GM13977 (cell line): ENCODE results near the gene CACNA1B.
"Not testable (repeated sequence)": the region's sequence is repeated elsewhere in the genome, so short reads cannot be mapped to it uniquely, and the experiment has no call there.

Experiments
- DNase-seq: peaks from one replicate; pipeline ENCODE4 v3.0.0; 2012; ENCODE audit warnings: low spot score
- in situ Hi-C: fragments of 300-500 bp; cut with MboI; formaldehyde crosslinking; loops from one replicate; pipeline ENCODE4 v1.12.0; 2022; ENCODE audit warnings: low sequenced_read_pairs, low pct_unique_long_range_greater_than_20kb, mixed read lengths, inconsistent platforms; ENCODE audit not compliant: unreplicated experiment
- TF ChIP-seq, protein P1 (sequence below): IDR thresholded peaks from 2 replicates; pipeline ENCODE4 v1.5.1; 2012; ENCODE audit warnings: mild to moderate bottlenecking, control low read depth; ENCODE audit not compliant: insufficient read depth; ENCODE audit errors: extremely low read depth, missing control alignments

The CACNA1B gene

DNA sequence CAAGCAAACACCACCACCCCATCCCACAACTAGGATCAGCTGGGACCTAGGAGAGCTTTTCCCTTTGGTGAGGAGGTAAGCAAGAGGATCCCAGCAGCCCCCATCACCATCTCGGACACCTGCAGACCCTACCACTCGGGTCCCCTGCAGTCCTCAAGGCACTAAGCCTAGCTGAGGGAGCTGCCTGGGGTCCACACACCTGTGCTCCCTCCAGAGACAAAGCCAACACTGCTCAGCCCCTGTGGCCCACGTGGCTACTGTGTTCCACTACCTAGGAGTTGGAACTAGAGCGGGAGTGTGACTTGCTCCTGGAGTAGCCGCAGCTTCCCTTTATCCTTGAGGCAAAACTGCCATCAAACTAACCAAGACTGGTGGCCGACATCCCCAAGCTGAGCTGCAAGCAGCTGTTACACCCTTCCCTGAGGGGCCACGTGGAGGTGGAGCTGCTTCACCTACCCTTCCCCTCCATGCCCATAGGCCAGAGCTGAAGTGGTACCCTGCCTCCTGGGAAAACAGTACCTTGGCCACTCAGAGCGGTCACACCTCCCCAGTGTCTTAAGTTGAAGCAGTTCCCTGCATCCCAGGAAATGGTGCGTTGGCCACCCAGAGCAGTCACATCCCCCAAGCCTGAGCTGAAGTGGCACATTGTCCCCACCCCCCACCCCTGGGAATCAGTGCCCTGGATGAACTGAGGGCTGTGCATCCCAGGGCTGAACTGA, 205.5 kb downstream of the CACNA1B start:
- DNase-seq: no peak
- in situ Hi-C loops: no loop called here
- TF ChIP-seq, protein P1, sequence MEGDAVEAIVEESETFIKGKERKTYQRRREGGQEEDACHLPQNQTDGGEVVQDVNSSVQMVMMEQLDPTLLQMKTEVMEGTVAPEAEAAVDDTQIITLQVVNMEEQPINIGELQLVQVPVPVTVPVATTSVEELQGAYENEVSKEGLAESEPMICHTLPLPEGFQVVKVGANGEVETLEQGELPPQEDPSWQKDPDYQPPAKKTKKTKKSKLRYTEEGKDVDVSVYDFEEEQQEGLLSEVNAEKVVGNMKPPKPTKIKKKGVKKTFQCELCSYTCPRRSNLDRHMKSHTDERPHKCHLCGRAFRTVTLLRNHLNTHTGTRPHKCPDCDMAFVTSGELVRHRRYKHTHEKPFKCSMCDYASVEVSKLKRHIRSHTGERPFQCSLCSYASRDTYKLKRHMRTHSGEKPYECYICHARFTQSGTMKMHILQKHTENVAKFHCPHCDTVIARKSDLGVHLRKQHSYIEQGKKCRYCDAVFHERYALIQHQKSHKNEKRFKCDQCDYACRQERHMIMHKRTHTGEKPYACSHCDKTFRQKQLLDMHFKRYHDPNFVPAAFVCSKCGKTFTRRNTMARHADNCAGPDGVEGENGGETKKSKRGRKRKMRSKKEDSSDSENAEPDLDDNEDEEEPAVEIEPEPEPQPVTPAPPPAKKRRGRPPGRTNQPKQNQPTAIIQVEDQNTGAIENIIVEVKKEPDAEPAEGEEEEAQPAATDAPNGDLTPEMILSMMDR: no peak

GRCh38 chr9:138083873-138084272, 206.3 kb downstream of the CACNA1B start:
- in situ Hi-C loops: no loop called here

DNA sequence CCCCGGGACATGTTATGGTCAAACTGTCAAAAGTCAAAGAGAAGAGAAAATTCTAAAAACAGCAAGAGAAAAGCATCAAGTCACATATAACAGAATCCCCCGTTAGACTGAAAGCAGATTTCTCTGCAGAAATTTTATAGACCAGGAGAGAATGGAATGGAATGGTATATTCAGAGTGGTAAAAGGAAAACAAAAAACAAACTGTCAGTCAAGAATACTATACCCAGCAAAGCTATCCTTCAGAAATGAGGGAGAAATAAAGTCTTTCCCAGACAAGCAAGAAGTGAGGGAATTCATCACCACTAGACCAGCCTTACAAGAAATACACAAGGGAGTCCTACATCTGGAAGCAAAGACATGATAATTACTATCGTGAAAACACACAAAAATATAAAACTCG, 208.0 kb downstream of the CACNA1B start:
- TF ChIP-seq, protein P1: no peak
- in situ Hi-C loops: no loop called here
- no peak for DNase-seq

More at GRCh38 chr9:138083873-138084272, 206.3 kb downstream of the CACNA1B start:
- TF ChIP-seq, protein P1: no peak
- no peak for DNase-seq

DNA sequence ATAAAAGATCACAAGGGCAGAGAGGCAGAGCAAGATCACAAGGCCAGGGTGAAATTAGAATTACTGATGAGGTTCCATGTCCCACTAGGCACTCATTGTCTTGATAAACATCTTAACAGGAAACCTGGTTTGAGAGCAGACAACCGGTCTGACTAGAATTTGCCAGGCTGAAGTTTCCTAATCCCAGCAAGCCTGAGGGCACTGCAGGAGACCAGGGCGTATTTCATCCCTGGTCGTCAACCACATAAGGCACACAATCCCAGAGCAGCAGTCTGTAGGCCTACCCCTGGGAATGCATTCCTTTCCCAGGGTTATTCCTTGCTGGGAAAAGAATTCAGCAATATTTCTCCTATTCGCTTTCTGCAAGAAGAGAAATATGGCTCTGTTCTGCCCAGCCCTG, 214.5 kb downstream of the CACNA1B start:
- DNase-seq, in situ Hi-C loops: not testable (repeated sequence)

DNA sequence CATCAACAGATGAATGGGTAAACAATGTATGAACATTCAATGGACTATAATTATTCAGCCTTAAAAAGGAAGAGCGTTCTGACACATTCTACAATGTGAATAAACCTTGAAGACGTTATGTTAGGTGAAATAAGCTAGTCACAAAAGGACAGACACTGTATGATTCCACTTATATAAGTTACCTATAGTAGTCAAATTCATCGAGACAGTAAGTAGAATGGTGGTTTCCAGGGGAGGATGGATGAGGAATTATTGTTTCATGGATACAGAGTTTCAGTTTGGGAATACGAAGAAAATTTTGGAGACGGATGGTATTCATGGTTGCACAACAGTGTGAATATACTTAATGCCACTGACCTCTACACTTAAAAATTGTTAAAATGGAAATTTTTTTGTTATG, 216.4 kb downstream of the CACNA1B start:
- in situ Hi-C loops: no loop called here
- TF ChIP-seq, protein P1: no peak

DNA sequence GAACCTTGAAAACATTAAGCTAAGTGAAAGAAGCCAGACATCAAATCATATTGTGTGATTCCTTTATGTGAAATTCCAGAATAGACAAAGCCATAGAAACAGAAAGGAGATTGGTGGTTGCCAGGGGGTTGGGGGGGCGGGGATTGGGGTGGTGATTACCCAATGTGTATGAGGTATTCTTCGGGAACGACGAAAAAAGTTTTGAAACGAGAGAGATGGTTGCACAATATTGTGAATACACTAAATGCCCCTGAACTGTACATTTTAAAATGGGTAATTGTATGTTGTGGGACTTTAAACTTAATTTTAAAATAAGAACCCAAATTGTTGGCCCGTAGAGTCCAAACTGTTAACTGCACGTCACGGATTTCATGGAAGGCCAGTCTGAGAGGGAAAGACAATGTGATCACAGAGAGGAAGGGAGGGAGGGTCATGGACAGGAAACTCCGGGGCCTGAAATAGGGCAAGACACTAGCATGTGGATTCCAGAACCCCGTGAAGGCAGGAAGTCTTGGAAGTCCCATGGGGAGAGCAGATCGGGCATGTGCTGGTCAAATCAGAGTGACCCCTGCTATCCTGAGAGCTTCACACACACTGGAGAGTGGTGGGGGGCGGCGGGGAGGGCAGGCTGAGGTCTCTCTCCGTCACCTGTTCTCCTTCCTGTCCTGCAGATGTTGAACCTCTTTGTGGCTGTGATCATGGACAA, 218.4 kb downstream of the CACNA1B start:
- TF ChIP-seq, protein P1: no peak
- in situ Hi-C loops: no loop called here
- DNase-seq: no peak

More for the DNA sequence above, 216.4 kb downstream of the CACNA1B start:
- DNase-seq: no peak

GRCh38 chr9:138096519-138096845, 218.9 kb downstream of the CACNA1B start:
- no peak for DNase-seq
- in situ Hi-C loops: no loop called here
- TF ChIP-seq, protein P1: no peak
